RWPE2 (cell line): ENCODE measurements around the gene CHST11.

Source experiments
- ATAC-seq: fragments of 200-7000 bp; cut with Tn5 transposase; 3 replicates; pipeline ENCODE4 v1.9.1; 2021; ENCODE audit warnings: low read depth
- DNase-seq: peaks from one replicate; pipeline ENCODE4 v3.0.0-alpha.2; 2020; ENCODE audit warnings: low spot score
- H3K27ac ChIP-seq: fragments of 450-650 bp; 2 replicates; pipeline ENCODE4 v1.5.1; 2017; ENCODE audit warnings: mild to moderate bottlenecking; ENCODE audit not compliant: poor library complexity, severe bottlenecking
- H3K27me3 ChIP-seq: fragments of 250-450 bp; sonication (Bioruptor Pico); 2 replicates; pipeline ENCODE4 v1.5.1; 2021; ENCODE audit warnings: mild to moderate bottlenecking, moderate library complexity; ENCODE audit not compliant: insufficient read depth, poor library complexity, severe bottlenecking
- H3K36me3 ChIP-seq: fragments of 250-450 bp; sonication (Bioruptor Pico); 2 replicates; pipeline ENCODE4 v1.5.1; 2020; ENCODE audit warnings: low read depth, mild to moderate bottlenecking, moderate library complexity
- H3K4me1 ChIP-seq: fragments of 250-450 bp; sonication (Bioruptor Pico); 2 replicates; pipeline ENCODE4 v1.5.1; 2021; ENCODE audit warnings: mild to moderate bottlenecking, moderate library complexity; ENCODE audit not compliant: insufficient read depth, poor library complexity, severe bottlenecking
- H3K4me3 ChIP-seq: fragments of 250-450 bp; sonication (Bioruptor Pico); 2 replicates; pipeline ENCODE4 v1.5.1; 2021; ENCODE audit warnings: mild to moderate bottlenecking, moderate library complexity; ENCODE audit not compliant: severe bottlenecking
- H3K9me3 ChIP-seq: fragments of 250-450 bp; sonication (Bioruptor Pico); 2 replicates; pipeline ENCODE4 v1.5.1; 2021; ENCODE audit warnings: mild to moderate bottlenecking, moderate library complexity; ENCODE audit not compliant: severe bottlenecking
- CTCF ChIP-seq: fragments of 450-650 bp; IDR thresholded peaks from one replicate; pipeline ENCODE4 v1.5.1; 2017; ENCODE audit warnings: mild to moderate bottlenecking, moderate library complexity; ENCODE audit not compliant: poor library complexity, severe bottlenecking

CHST11 gene

DNA sequence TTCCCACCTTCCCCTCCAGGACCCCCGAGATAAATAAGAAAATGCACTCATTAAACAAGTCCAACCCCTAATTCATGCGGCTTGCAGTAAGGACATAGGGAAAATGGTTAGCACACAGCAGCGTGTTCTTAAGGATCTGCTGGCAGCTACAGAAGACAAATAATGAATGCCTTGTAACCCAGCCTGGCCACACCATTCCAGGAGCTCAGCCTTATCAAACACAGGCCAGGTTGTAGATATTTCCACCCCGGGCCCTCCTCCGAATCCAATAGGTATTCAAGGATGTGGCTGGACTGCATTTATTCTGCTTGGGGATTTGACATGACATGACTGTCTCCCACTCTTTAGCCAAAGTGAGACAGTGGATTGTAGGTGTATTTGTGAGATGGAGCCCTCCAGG is 256.2 kb downstream of the CHST11 start:
- H3K36me3 ChIP-seq: no peaks in the 10 kb centered on the region
- ATAC-seq: no peak

DNA sequence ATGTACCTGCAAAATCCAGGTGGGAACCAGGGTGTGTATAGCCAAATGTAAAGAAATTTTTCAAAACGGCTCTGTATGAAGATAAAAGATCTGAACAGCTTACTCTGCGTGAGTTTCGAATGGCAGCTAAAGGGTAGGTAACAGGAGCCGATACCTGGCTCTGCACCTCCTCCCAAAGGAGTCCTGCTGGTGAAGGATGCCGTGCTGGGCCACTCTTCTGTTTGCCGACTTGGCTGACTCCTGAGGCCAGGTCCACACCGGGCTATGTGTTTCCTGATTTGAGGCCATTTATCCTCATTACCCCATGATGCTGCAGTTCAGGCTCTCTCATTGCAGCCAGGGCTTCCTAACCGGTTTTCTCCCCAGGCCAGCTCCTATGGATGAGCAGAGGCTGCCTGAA is 256.7 kb downstream of the CHST11 start:
- ATAC-seq (no peak), DNase-seq (no peak)
- Histone ChIP-seq H3K4me3 (no peak overlapping the region), H3K36me3 (no peaks in the 10 kb centered on the region), H3K9me3 (no peaks in the 10 kb centered on the region), H3K4me1 (no peaks in the 10 kb centered on the region), H3K27me3 (no peaks in the 10 kb centered on the region), H3K27ac (no peak overlapping the region)
- TF ChIP-seq CTCF: no peak

More for the DNA sequence above, 256.2 kb downstream of the CHST11 start:
- TF ChIP-seq CTCF: no peak
- no peak overlapping the region for H3K27ac ChIP-seq
- H3K27me3 ChIP-seq: no peaks in the 10 kb centered on the region
- no peak overlapping the region for H3K4me3 ChIP-seq
- no peaks in the 10 kb centered on the region for H3K4me1 ChIP-seq
- DNase-seq: no peak
- H3K9me3 ChIP-seq: no peaks in the 10 kb centered on the region

- Histone ChIP-seq H3K36me3 (no peaks in the 10 kb centered on the region), H3K4me1 (no peaks in the 10 kb centered on the region), H3K27ac (no peak overlapping the region), H3K27me3 (no peaks in the 10 kb centered on the region), H3K4me3 (no peak overlapping the region), H3K9me3 (no peaks in the 10 kb centered on the region)
- no peak for TF ChIP-seq CTCF
- no peak for DNase-seq
- no peak for ATAC-seq
Measured at GRCh38 chr12:104714369-104714768, 257.6 kb downstream of the CHST11 start.

- Histone ChIP-seq H3K4me1 (no peaks in the 10 kb centered on the region), H3K27me3 (no peaks in the 10 kb centered on the region), H3K27ac (no peak overlapping the region), H3K4me3 (no peak overlapping the region), H3K36me3 (no peaks in the 10 kb centered on the region), H3K9me3 (no peaks in the 10 kb centered on the region)
- no peak for ATAC-seq
- no peak for DNase-seq
- no peak for TF ChIP-seq CTCF
Measured at GRCh38 chr12:104716172-104716571, 259.4 kb downstream of the CHST11 start.

- no peaks in the 10 kb centered on the region for H3K27me3 ChIP-seq
Measured at GRCh38 chr12:104718304-104718929, 261.7 kb downstream of the CHST11 start.

More at GRCh38 chr12:104718304-104718929, 261.7 kb downstream of the CHST11 start:
- Histone ChIP-seq H3K4me3 (no peak overlapping the region), H3K4me1 (no peaks in the 10 kb centered on the region), H3K36me3 (no peaks in the 10 kb centered on the region), H3K27ac (no peak overlapping the region), H3K9me3 (no peaks in the 10 kb centered on the region)
- ATAC-seq (no peak), DNase-seq (no peak)
- no peak for TF ChIP-seq CTCF
